ENCODE data around the gene SUPT3H. TPM values are rescaled to one million over a fixed set of nuclear protein-coding genes. Genes with fewer than 3 reads are reported as not detected.

The SUPT3H gene
- polyA plus RNA-seq, 3 donors: 2.4 to 3.5 (median 2.5) TPM

GRCh38 chr6:44898296-44898930 lies 479.3 kb downstream of the SUPT3H start:
- Mint-ChIP-seq H3K36me3 (no peaks in the 10 kb centered on the region), H3K9me3 (peaks cover 3 to 22% (median 12%) of the 10 kb centered on the region in 7 donors), H3K27ac (no peak overlapping the region), H3K4me1 (no peaks in the 10 kb centered on the region), H3K27me3 (ENCODE audit: low read depth in 3 of 3) (peaks cover 0 to 2% (median 0%) of the 10 kb centered on the region in 3 donors), H3K4me3 (no peak overlapping the region)
- Histone ChIP-seq H4K20me1 (ENCODE audit: insufficient read depth, low read length) (no peaks in the 10 kb centered on the region), H3K9me3 (replicated peaks in 1 of 2; ENCODE audit: control insufficient read depth in 1 of 2, insufficient read depth in 1 of 2, low read length in 2 of 2) (peaks cover 0 to 5% of the 10 kb centered on the region in 2 donors), H3K27ac (ENCODE audit: low read depth in 1 of 2, low read length in 2 of 2) (no peak overlapping the region), H3K4me3 (replicated peaks in 1 of 3; ENCODE audit: low read depth in 2 of 3, low read length in 3 of 3) (no peak overlapping the region), H3K4me1 (ENCODE audit: control insufficient read depth in 1 of 2, insufficient read depth in 2 of 2, low read length in 2 of 2) (no peaks in the 10 kb centered on the region), H3K79me2 (ENCODE audit: insufficient read depth, low read length) (no peaks in the 10 kb centered on the region), H2AFZ (ENCODE audit: insufficient read depth, low read depth, low read length, poor library complexity, severe bottlenecking) (no peak overlapping the region), H3K9ac (ENCODE audit: insufficient read depth, low read length, poor library complexity, severe bottlenecking) (no peak overlapping the region), H3K4me2 (replicated peaks; ENCODE audit: extremely low read depth, low read length, poor library complexity, severe bottlenecking) (no peak overlapping the region), H3K36me3 (replicated peaks in 1 of 2; ENCODE audit: control insufficient read depth in 1 of 2, insufficient read depth in 2 of 2, low read length in 2 of 2) (no peaks in the 10 kb centered on the region), H3K27me3 (ENCODE audit: control insufficient read depth in 2 of 2, insufficient read depth in 2 of 2, low read length in 2 of 2) (no peaks in the 10 kb centered on the region)
- TF ChIP-seq CTCF (IDR thresholded peaks at IDR 0.05): no peak
- WGBS (ENCODE audit: insufficient coverage): 98% methylated on average over 8 of the region's 10 CpGs
- no peak for DNase-seq
- intact Hi-C loops (cut with micrococcal nuclease): no loop called here

- Histone ChIP-seq H3K4me1 (ENCODE audit: control insufficient read depth in 1 of 2, insufficient read depth in 2 of 2, low read length in 2 of 2) (no peaks in the 10 kb centered on the region), H3K27ac (ENCODE audit: low read depth in 1 of 2, low read length in 2 of 2) (no peak overlapping the region), H3K4me2 (replicated peaks; ENCODE audit: extremely low read depth, low read length, poor library complexity, severe bottlenecking) (no peak overlapping the region), H3K9me3 (replicated peaks in 1 of 2; ENCODE audit: control insufficient read depth in 1 of 2, insufficient read depth in 1 of 2, low read length in 2 of 2) (peaks cover 0 to 5% of the 10 kb centered on the region in 2 donors), H4K20me1 (ENCODE audit: insufficient read depth, low read length) (no peaks in the 10 kb centered on the region), H2AFZ (ENCODE audit: insufficient read depth, low read depth, low read length, poor library complexity, severe bottlenecking) (no peak overlapping the region), H3K4me3 (replicated peaks in 1 of 3; ENCODE audit: low read depth in 2 of 3, low read length in 3 of 3) (no peak overlapping the region), H3K79me2 (ENCODE audit: insufficient read depth, low read length) (no peaks in the 10 kb centered on the region), H3K9ac (ENCODE audit: insufficient read depth, low read length, poor library complexity, severe bottlenecking) (no peak overlapping the region), H3K27me3 (ENCODE audit: control insufficient read depth in 2 of 2, insufficient read depth in 2 of 2, low read length in 2 of 2) (no peaks in the 10 kb centered on the region), H3K36me3 (replicated peaks in 1 of 2; ENCODE audit: control insufficient read depth in 1 of 2, insufficient read depth in 2 of 2, low read length in 2 of 2) (no peaks in the 10 kb centered on the region)
- Mint-ChIP-seq H3K4me1 (no peaks in the 10 kb centered on the region), H3K4me3 (no peak overlapping the region), H3K9me3 (peaks cover 3 to 22% (median 12%) of the 10 kb centered on the region in 7 donors), H3K27me3 (ENCODE audit: low read depth in 3 of 3) (peaks cover 0 to 2% (median 0%) of the 10 kb centered on the region in 3 donors), H3K27ac (no peak overlapping the region), H3K36me3 (no peaks in the 10 kb centered on the region)
- DNase-seq: no peak
- no peak for TF ChIP-seq CTCF (IDR thresholded peaks at IDR 0.05)
- intact Hi-C loops (cut with micrococcal nuclease): no loop called here
Measured at GRCh38 chr6:44897316-44897715, 480.4 kb downstream of the SUPT3H start.
